Endothelial cell of umbilical vein (primary cell): ENCODE measurements around the gene CORO2B. TPM values are rescaled to one million over a fixed set of nuclear protein-coding genes. Genes with fewer than 3 reads are reported as not detected.

ENCODE experiments used
- BruUV-seq: library from RNA; stranded (reverse); fragments of 400-500 nt; replicated peaks from 2 replicates; lab custom pipeline; 2021; lab: Mats Ljungman, UMichigan
- CTCF ChIA-PET: fragments of 300-600, 350-600 bp; sonication (Branson Sonifier 250); formaldehyde crosslinking; loops from one replicate; lab custom pipeline; 2021; ENCODE audit warnings: antibody characterized with exemption, inconsistent platforms; lab: Charles Lee
- POLR2A ChIA-PET: fragments of 300-600, 350-600 bp; sonication (Branson Sonifier 250); formaldehyde crosslinking; loops from one replicate; lab custom pipeline; 2021; ENCODE audit warnings: antibody characterized with exemption, inconsistent platforms; lab: Charles Lee
- DNase-seq: peaks from one replicate; pipeline ENCODE4 v3.0.0-alpha.2; 2011; ENCODE audit warnings: low read depth, low spot score
- FAIRE-seq: peaks from 2 replicates; lab custom pipeline; 2011; peaks lifted over from hg19 to GRCh38; lab: Jason Lieb, UNC
- H2AFZ ChIP-seq: 2 replicates; pipeline ENCODE4 v1.6.0; 2012; ENCODE audit warnings: low read depth, low read length, control low read depth, inconsistent platforms
- H3K27ac ChIP-seq: 2 replicates; pipeline ENCODE4 v1.5.1; 2011; ENCODE audit warnings: low read depth, mild to moderate bottlenecking, control low read depth, low read length, moderate library complexity; ENCODE audit not compliant: insufficient read depth
- H3K27me3 ChIP-seq, 2 experiments: 2 replicates each; pipeline versions ENCODE4 v1.6.0 to v1.6.1; 2011; ENCODE audit warnings: low read length in 2 of 2, mixed read lengths in 1 of 2; ENCODE audit not compliant: control insufficient read depth in 2 of 2, insufficient read depth in 2 of 2
- H3K36me3 ChIP-seq, 2 experiments: 2 replicates in 1 of 2; 3 replicates in 1 of 2; pipeline ENCODE4 v1.5.1; 2011; ENCODE audit warnings: low read length in 2 of 2, mild to moderate bottlenecking in 1 of 2, moderate library complexity in 1 of 2; ENCODE audit not compliant: control insufficient read depth in 2 of 2, insufficient read depth in 2 of 2; ENCODE audit errors: extremely low read depth in 1 of 2
- H3K4me1 ChIP-seq: 3 replicates; pipeline ENCODE4 v1.5.1; 2011; ENCODE audit warnings: mild to moderate bottlenecking, low read length; ENCODE audit not compliant: control insufficient read depth, insufficient read depth; ENCODE audit errors: extremely low read depth
- H3K4me2 ChIP-seq: 2 replicates; pipeline ENCODE4 v1.6.1; 2011; ENCODE audit warnings: low read length, control low read depth, mixed read lengths; ENCODE audit not compliant: insufficient read depth
- H3K4me3 ChIP-seq, 3 experiments: fragments of 200-600 bp in 1 of 3; sonication (generic), shearing (Covaris generic) in 1 of 3; replicated peaks in 1 of 3; 2 replicates each; pipeline ENCODE4 v1.5.1; 2011 to 2016; ENCODE audit warnings: control low read depth in 3 of 3, low read length in 3 of 3, mild to moderate bottlenecking in 2 of 3, inconsistent platforms in 1 of 3, low read depth in 1 of 3, moderate library complexity in 1 of 3; ENCODE audit not compliant: insufficient read depth in 1 of 3
- H3K79me2 ChIP-seq: 2 replicates; pipeline ENCODE4 v1.6.0; 2012; ENCODE audit warnings: low read length, inconsistent platforms; ENCODE audit not compliant: control insufficient read depth, insufficient read depth
- H3K9ac ChIP-seq: replicated peaks from 2 replicates; pipeline ENCODE3; 2011; ENCODE audit warnings: low read length, control low read depth; ENCODE audit not compliant: insufficient read depth; ENCODE audit errors: extremely low read depth
- H3K9me1 ChIP-seq: replicated peaks from 3 replicates; pipeline ENCODE4 v1.6.0; 2011; ENCODE audit warnings: mild to moderate bottlenecking, low read length; ENCODE audit not compliant: control insufficient read depth, insufficient read depth; ENCODE audit errors: extremely low read depth
- H3K9me3 ChIP-seq: replicated peaks from 2 replicates; pipeline ENCODE4 v1.5.1; 2012; ENCODE audit warnings: low read length, inconsistent platforms; ENCODE audit not compliant: control insufficient read depth, insufficient read depth
- H4K20me1 ChIP-seq: replicated peaks from 2 replicates; pipeline ENCODE3; 2011; ENCODE audit warnings: mild to moderate bottlenecking, low read length; ENCODE audit not compliant: control insufficient read depth, insufficient read depth; ENCODE audit errors: extremely low read depth
- EZH2 ChIP-seq: IDR thresholded peaks from 2 replicates; pipeline ENCODE4 v1.6.1; 2012; ENCODE audit warnings: borderline replicate concordance, low read depth, mild to moderate bottlenecking, moderate library complexity, low read length, inconsistent platforms; ENCODE audit not compliant: severe bottlenecking
- FOS ChIP-seq: IDR thresholded peaks from 2 replicates; pipeline ENCODE4 v1.6.1; 2011; ENCODE audit warnings: mild to moderate bottlenecking, low read length, moderate library complexity, borderline replicate concordance; ENCODE audit not compliant: insufficient read depth
- GATA2 ChIP-seq: IDR thresholded peaks from 2 replicates; pipeline ENCODE4 v1.7.0; 2011; ENCODE audit warnings: low read depth, mild to moderate bottlenecking, moderate library complexity, mixed read lengths, low read length; ENCODE audit not compliant: insufficient read length, insufficient read depth
- JUN ChIP-seq: IDR thresholded peaks from 2 replicates; pipeline ENCODE4 v1.6.1; 2011; ENCODE audit warnings: borderline replicate concordance, low read depth; ENCODE audit not compliant: insufficient read length, insufficient read depth
- MYC ChIP-seq: IDR thresholded peaks from one replicate; pipeline ENCODE4 v1.6.1; 2011; ENCODE audit warnings: mild to moderate bottlenecking, low read depth, low read length
- POLR2A ChIP-seq: IDR thresholded peaks from 2 replicates; pipeline ENCODE4 v1.6.1; 2012; ENCODE audit warnings: low read depth, mild to moderate bottlenecking, control low read depth, low read length
- POLR2AphosphoS5 ChIP-seq: IDR thresholded peaks from 2 replicates; pipeline ENCODE4 v1.6.1; 2012; ENCODE audit warnings: low read depth, mild to moderate bottlenecking, control low read depth, low read length, moderate library complexity; ENCODE audit not compliant: insufficient read depth
- dilution Hi-C: fragments of 300-500 bp; cut with MboI; formaldehyde crosslinking; loops from one replicate; pipeline ENCODE4 v1.15.0; 2019; ENCODE audit warnings: low sequenced_read_pairs; ENCODE audit not compliant: extremely low pct_ligation_motif_present
- intact Hi-C: fragments of 100-400 bp; cut with micrococcal nuclease; formaldehyde crosslinking; loops from one replicate; pipeline ENCODE4 v1.10.0; 2022
- polyA plus RNA-seq, 4 experiments: library from polyadenylated mRNA; depleted of rRNA in 3 of 4; stranded (reverse) in 3 of 4; unstranded in 1 of 4; fragments of >200 nt; gene quantifications; 2 replicates each; pipeline versions ENCODE4 v1.2.1 to v1.2.3, GENCODE V29; 2011 to 2012; ENCODE audit warnings: missing spikeins in 1 of 4
- total RNA-seq: library from RNA; stranded (reverse); gene quantifications from 2 replicates; pipeline ENCODE4 v1.2.3, GENCODE V29; 2021
- TF ChIP-seq, protein P1 (sequence below), 2 donors: IDR thresholded peaks; 1 replicate in 1 of 2; 2 replicates in 1 of 2; pipeline ENCODE4 v1.5.1; 2011; ENCODE audit warnings: low read length in 2 of 2, mild to moderate bottlenecking in 2 of 2, moderate library complexity in 2 of 2, control low read depth in 1 of 2, inconsistent platforms in 1 of 2, low read depth in 1 of 2; ENCODE audit not compliant: insufficient read depth in 1 of 2; ENCODE audit errors: extremely low read depth in 1 of 2
- TF ChIP-seq, protein P2 (sequence below): IDR thresholded peaks from 2 replicates; pipeline ENCODE4 v1.6.1; 2011; ENCODE audit not compliant: insufficient read depth, insufficient read length

Gene CORO2B
- total and polyA plus RNA-seq, 2 donors (not counting 3 experiments of a cell fraction or from before 2014, with no cell fraction given) = 2.4 to 3.7 TPM

DNA sequence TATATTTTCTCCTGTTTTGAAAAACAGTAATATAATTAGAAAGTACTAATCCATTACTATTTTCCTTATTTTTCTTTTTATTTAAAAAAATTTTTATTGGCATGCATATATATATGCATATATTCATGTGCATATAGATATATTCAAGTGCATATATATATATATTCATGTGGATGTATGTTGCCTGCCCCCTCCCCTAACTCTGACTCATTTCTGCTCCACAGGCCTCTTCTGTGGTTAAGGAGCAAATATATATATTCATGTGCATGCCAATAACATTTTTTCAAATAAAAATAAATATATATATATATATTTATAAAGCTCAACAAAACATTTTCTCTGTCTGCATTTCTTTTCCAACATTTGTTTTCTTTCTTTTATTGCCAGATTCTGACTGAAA lies 13.6 kb upstream of the CORO2B start:
- Histone ChIP-seq H4K20me1 (no peaks in the 10 kb centered on the region), H3K36me3 (no peaks in the 10 kb centered on the region), H2AFZ (no peak overlapping the region), H3K27me3 (peaks cover 19 to 35% of the 10 kb centered on the region in 2 experiments), H3K4me2 (no peak overlapping the region), H3K27ac (no peak overlapping the region), H3K9me3 (no peaks in the 10 kb centered on the region), H3K4me3 (no peak overlapping the region), H3K9me1 (no peaks in the 10 kb centered on the region), H3K9ac (no peak overlapping the region), H3K4me1 (no peaks in the 10 kb centered on the region), H3K79me2 (no peaks in the 10 kb centered on the region)
- intact Hi-C loops (no loop called here), dilution Hi-C loops (no loop called here)
- DNase-seq = no peak
- CTCF ChIA-PET = interaction anchor here (1.4 to 18.5 kb wide), 3 partner anchors 11 to 110 kb away, joined by 4 to 728 read pairs (median 13); no protein-coding TSS in a partner anchor
- no TSS peak for BruUV-seq
- POLR2A ChIA-PET = no interaction called here
- no peak for FAIRE-seq
- TF ChIP-seq POLR2AphosphoS5 = no peak
- TF ChIP-seq JUN = no peak
- TF ChIP-seq MYC = no peak
- TF ChIP-seq EZH2 = no peak
- TF ChIP-seq FOS = no peak
- TF ChIP-seq, protein P1, sequence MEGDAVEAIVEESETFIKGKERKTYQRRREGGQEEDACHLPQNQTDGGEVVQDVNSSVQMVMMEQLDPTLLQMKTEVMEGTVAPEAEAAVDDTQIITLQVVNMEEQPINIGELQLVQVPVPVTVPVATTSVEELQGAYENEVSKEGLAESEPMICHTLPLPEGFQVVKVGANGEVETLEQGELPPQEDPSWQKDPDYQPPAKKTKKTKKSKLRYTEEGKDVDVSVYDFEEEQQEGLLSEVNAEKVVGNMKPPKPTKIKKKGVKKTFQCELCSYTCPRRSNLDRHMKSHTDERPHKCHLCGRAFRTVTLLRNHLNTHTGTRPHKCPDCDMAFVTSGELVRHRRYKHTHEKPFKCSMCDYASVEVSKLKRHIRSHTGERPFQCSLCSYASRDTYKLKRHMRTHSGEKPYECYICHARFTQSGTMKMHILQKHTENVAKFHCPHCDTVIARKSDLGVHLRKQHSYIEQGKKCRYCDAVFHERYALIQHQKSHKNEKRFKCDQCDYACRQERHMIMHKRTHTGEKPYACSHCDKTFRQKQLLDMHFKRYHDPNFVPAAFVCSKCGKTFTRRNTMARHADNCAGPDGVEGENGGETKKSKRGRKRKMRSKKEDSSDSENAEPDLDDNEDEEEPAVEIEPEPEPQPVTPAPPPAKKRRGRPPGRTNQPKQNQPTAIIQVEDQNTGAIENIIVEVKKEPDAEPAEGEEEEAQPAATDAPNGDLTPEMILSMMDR (IDR thresholded peaks at IDR 0.05; ENCODE audit: extremely low read depth in 1 of 2, insufficient read depth in 1 of 2, low read depth in 1 of 2, low read length in 2 of 2) = no peak
- TF ChIP-seq, protein P2, sequence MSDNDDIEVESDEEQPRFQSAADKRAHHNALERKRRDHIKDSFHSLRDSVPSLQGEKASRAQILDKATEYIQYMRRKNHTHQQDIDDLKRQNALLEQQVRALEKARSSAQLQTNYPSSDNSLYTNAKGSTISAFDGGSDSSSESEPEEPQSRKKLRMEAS = no peak
- TF ChIP-seq POLR2A = no peak
- TF ChIP-seq GATA2 = no peak
